GM21723 (cell line): ENCODE results near the gene KCNT1.
"Not testable (repeated sequence)": the region's sequence is repeated elsewhere in the genome, so short reads cannot be mapped to it uniquely, and the experiment has no call there.

Experiments
- ATAC-seq: cut with Tn5 transposase; IDR thresholded peaks from one replicate; pipeline ENCODE4 v1.9.1; 2021; ENCODE audit warnings: mild to moderate bottlenecking, moderate library complexity; ENCODE audit not compliant: unreplicated experiment

KCNT1 gene

DNA sequence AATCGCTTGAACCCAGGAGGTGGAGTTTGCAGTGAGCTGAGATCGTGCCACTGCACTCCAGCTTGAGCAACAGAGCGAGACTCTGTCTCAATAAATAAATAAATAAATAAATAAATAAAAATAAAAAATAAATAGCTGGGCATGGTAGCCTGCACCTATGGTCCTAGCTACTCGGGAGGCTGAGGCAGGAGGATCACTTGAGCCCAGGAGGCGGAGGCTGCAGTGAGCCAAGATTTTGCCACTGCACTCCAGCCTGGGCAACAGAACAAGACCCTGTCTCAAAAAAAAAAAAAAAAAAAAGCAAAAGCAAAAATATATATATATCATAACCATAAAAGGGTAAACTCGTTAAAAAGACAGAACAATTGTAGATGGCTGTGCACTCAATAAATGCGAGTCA, 29.2 kb upstream of the KCNT1 start:
- ATAC-seq, result not testable (repeated sequence)

DNA sequence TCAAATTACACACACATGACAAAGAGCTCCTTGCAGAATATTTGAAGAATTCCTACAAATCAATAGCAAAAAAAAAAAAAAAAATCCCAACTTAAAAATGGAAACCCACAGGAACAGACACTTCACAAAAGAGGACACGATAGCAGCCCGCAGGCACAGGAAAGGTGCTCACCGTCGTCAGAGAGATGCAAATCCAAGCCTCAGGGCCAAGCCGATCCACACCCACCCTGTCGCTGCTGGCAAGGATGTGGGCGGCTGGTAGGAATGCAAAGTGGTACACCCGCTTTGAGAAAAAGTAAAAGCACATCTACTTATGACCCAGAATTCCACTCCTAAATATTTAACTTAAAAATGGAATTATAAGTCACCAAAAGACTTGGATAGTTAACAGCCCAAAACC, 28.0 kb upstream of the KCNT1 start:
- no peak for ATAC-seq

- no peak for ATAC-seq
These were observed 27.0 kb upstream of the KCNT1 start for GRCh38 chr9:135674977-135675376.

- ATAC-seq, result no peak
These were observed 25.1 kb upstream of the KCNT1 start for GRCh38 chr9:135676891-135677290.

DNA sequence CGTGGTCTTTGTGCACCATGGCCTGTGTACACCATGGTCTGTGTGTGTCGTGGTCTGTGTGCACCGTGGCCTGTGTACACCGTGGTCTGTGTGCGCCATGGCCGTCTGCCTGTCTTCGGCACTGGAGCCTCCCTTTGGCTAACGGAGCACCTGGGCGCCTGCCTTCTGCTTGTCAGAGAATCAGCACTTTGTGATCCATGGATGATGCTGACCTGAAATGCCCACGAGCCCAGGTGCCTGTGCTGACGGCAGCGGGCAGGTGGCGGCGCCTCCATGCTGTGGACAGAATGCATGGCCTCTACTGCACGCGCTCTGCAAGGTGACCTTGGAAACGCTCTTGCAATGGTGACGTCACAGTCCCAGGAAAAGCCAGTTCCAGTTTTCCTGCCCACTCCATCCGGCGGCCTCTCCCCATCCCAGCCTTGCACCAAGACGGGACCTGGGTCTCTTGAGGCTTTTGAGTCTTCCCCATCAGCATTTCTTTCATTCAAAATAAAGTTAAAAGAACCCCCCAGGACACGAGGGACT, 24.3 kb upstream of the KCNT1 start:
- no peak for ATAC-seq

GRCh38 chr9:135678236-135679017, 23.6 kb upstream of the KCNT1 start:
- ATAC-seq, result no peak

GRCh38 chr9:135680056-135680455, 21.9 kb upstream of the KCNT1 start:
- no peak for ATAC-seq

GRCh38 chr9:135681161-135681560, 20.8 kb upstream of the KCNT1 start:
- no peak for ATAC-seq

- ATAC-seq, result no peak
These were observed 18.5 kb upstream of the KCNT1 start for GRCh38 chr9:135683401-135684034.

- ATAC-seq, result no peak
These were observed 17.3 kb upstream of the KCNT1 start for GRCh38 chr9:135684691-135685090.

DNA sequence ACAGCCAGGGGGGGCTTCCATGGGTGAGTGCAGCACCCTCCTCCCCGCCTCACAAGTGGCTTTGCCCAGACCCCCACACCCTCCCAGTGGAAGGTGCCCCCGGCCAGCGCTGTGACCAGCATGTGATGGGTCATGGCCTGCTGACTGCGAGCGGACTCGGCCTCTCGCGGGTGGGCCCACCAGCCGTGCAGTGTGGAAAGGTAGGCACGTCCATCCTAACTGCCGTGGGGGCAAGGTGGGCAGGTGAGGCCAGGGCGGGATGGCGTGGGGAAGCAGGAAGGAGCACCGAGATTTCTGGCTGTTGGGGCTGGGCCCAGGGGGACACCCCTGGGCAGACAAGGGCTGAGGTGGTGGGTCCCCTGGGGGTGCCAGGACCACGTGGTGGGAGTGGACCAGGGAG, 14.8 kb upstream of the KCNT1 start:
- no peak for ATAC-seq

DNA sequence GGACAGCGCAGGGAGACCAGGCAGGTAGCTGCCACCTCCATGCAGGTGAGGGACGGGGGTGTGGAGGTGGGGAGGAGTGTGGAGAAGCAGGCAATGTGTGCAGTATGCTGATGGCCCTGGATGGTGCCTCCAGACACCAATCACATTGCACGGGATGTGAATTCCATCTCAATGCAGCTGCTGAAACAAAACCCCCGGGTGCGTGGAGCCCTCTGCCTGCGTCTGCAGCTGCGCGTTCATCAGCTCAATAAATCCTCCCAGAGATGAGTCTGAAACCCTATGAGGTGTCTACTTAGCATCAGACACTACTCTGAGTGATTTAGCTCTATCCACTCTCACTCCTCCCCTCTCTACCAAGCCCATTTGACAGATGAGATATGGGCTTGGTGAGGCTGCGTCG, 13.0 kb upstream of the KCNT1 start:
- no peak for ATAC-seq

DNA sequence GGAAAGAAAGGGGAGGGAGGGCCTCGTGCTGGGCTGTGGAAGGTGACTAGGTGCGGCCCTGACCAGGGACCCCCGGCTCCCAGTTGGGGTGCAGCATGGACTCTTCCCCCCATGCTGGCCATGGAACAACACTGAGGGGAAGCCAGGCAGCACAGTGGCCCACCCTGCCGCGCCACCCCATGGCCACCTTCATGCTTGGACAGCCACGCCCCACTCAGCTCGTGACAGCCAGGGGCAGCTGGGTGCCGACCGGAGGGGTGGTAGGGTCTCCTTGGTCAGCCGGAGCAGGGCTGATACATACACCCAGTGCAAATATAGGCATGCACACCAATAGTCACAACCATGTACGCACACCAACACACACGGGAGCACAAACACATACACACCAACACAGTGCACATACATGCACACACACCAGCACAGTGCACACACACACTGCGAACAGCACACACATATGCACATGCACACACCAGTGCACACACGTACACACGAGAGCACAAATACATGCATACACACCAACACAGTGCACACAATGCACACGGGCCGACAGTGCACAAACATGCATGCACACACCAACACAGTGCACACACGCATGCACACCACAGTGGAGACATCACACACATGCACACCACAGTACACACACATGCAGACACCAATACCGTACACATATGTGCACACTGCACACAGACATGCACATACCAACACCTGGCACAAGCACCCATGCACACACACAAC, 11.0 kb upstream of the KCNT1 start:
- no peak for ATAC-seq

- ATAC-seq, result no peak
These were observed 9.6 kb upstream of the KCNT1 start for GRCh38 chr9:135692410-135692809.

DNA sequence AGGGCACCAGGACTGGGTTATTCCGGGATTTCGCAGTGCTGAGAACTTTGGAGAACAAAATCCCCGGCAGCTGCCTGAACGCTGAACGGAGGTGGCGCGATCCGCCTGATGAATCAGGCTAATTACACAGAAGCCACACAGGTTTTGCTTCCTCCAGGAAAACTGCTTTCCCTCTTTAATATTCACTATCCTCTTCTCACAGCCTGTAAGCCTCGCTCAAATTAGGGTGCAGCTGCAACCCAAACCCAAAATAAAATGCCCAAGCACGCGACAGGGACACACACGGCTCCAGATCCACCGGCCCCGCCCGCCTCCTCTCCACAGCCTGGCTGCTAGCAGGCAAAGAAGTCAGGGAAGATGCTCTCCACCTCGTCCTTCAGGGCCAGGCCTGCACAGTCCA, 8.7 kb upstream of the KCNT1 start:
- ATAC-seq, result no peak

DNA sequence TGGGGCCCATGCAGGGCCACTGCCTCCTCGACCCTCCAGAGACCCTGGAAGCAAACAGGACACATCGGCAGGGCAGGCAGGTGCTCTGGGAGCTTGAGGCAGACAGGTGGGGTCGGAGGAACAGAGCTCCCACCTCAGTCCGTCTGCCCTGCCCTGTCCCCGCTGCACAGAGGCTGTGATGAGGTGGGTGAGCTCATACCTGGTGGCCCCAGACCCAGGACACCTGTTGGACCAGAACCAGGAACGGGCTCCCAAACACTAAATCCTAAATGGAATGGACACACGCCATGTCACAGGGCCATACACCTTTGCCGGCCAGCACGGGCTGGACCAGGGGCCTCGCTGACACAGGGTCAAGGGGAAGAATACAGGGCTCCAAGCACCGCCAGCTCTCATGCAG, 8.2 kb upstream of the KCNT1 start:
- ATAC-seq, result no peak

DNA sequence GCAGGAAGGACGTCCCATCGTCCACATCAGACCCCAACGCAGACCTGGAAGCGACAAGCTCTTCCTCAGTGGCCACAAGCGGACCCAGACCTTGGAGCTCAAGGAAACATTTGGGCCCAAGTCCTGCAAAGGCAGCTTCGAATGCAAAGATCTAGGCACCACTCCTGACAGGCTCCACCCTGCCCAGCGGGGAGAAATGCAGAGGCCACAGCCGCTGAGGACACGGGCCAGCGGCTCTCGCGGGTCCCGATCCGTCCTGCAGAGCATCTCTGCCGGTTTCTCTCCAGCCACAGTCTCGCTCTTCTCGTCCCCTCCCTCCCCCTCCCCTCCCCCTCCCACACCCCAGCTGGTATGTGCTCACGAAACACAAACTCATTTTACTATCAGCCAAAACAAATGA, 7.6 kb upstream of the KCNT1 start:
- ATAC-seq, result no peak

DNA sequence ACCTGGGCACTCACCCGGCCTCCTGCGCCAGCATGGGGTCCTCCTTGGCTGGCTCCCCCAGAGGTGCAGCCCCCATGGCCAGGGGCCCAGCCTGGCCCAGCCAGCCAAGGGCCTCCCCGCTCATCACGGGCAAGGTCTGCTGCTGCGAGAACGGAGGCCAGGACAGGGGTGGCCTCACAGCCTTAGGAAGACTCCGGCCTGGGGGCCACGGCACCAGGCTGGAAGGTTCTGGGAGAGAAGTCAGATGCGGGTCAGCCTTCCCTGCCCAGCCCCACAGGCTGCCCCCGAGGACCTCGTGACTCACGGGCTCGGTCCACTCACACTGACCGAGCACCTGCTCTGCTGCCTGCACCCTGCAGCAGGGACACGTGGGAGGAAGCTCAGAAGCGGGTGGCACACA, 6.9 kb upstream of the KCNT1 start:
- ATAC-seq, result no peak

- ATAC-seq, result no peak
These were observed 6.3 kb upstream of the KCNT1 start for GRCh38 chr9:135695642-135696041.

DNA sequence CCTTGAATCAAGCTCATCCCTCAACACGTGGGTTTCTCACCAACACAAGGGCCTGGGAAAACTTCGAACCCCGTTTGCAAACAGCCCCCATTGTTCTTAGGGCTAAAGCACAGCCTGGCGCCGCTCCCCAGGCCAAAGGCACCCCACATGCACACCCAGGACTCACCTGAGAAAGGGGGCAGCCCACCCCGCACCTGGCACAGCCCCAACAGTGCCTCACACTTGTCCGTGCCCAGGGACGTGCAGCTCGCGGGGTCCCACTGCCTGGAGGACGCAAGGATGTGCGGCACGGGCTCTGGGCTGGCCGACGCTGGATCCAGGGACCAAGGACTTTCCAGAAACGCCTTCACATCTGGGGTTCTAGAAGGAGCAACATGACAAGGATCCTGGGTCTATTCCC, 5.5 kb upstream of the KCNT1 start:
- no peak for ATAC-seq

- ATAC-seq, result no peak
These were observed 4.8 kb upstream of the KCNT1 start for GRCh38 chr9:135697226-135697625.

DNA sequence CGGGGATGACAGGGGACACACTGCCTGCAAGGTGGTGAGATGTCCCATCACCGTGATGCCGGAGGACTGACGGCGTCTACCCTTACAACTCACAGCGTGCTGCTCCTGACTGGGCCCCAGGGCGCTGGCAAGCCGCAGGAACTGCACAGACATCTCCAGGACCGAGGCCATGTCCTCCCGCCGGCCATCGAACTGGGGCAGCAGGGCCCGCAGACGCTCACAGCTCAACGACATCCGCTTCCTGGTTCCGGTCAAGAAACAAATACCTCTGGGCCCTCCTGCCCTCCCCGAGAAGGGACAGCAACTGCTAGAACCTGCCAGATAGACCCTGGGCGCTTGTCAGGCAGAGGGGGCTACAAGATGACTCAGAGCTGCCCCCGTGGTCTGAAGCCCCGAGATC, 3.7 kb upstream of the KCNT1 start:
- no peak for ATAC-seq
